Heart left ventricle (tissue), 16 donors: ENCODE data around the gene CTNNAL1. TPM values are rescaled to one million over a fixed set of nuclear protein-coding genes. Genes with fewer than 3 reads are reported as not detected.

Source experiments
- ATAC-seq, 4 donors: fragments of 200-7000 bp; cut with Tn5 transposase; one replicate each; pipeline ENCODE4 v1.9.1; 2020 to 2022; ENCODE audit warnings: moderate library complexity in 4 of 4, mild to moderate bottlenecking in 3 of 4, moderate number of reproducible peaks in 1 of 4
- DNase-seq, 5 donors: peaks; one replicate each; pipeline ENCODE4 v3.0.0-alpha.2; 2020
- H3K27ac ChIP-seq, 12 donors: fragments of 200-600 bp; sonication (generic) in 4 of 12; one replicate each; pipeline versions ENCODE4 v1.5.0 to v1.8.0; 2016 to 2022; ENCODE audit warnings: mild to moderate bottlenecking in 2 of 12
- H3K27me3 ChIP-seq, 9 donors: fragments of 200-600 bp; sonication (generic) in 2 of 9; one replicate each; pipeline versions ENCODE4 v1.5.1 to v1.8.0; 2016 to 2022; ENCODE audit warnings: mild to moderate bottlenecking in 3 of 9
- H3K36me3 ChIP-seq, 9 donors: fragments of 200-600 bp; sonication (generic) in 2 of 9; one replicate each; pipeline versions ENCODE4 v1.5.0 to v1.8.0; 2018 to 2022; ENCODE audit warnings: mild to moderate bottlenecking in 2 of 9
- H3K4me1 ChIP-seq, 12 donors: fragments of 200-600 bp; sonication (generic) in 4 of 12; one replicate each; pipeline versions ENCODE4 v1.5.0 to v1.8.0; 2016 to 2022; ENCODE audit warnings: mild to moderate bottlenecking in 3 of 12
- H3K4me3 ChIP-seq, 12 donors: fragments of 200-600 bp; sonication (generic) in 4 of 12; one replicate each; pipeline versions ENCODE4 v1.5.0 to v1.8.0; 2017 to 2022; ENCODE audit warnings: mild to moderate bottlenecking in 9 of 12, moderate library complexity in 4 of 12
- H3K9me3 ChIP-seq, 12 donors: fragments of 200-600 bp; sonication (generic) in 4 of 12; one replicate each; pipeline versions ENCODE4 v1.5.0 to v1.8.0; 2016 to 2022; ENCODE audit warnings: mild to moderate bottlenecking in 1 of 12
- POLR2A ChIP-seq, 2 donors: fragments of 450-650 bp; IDR thresholded peaks; one replicate each; pipeline ENCODE4 v1.6.1; 2017; ENCODE audit warnings: antibody characterized with exemption in 2 of 2, mild to moderate bottlenecking in 2 of 2, moderate library complexity in 2 of 2
- WGBS, 4 donors: extraction: QIAGEN DNeasy Blood & Tissue Kit in 2 of 4; methylation state at CpG; one replicate each; pipeline versions ENCODE4 v1.1.5 to v1.1.7; 2013 to 2018; 5-methylcytosine and 5-hydroxymethylcytosine counted together
- intact Hi-C, 10 donors: fragments of 100-400 bp; cut with DNase I; formaldehyde crosslinking; loops; one replicate each; pipeline versions ENCODE4 v1.11.1 to v1.14.2; 2022
- polyA plus RNA-seq, 2 donors: library from polyadenylated mRNA; stranded (reverse); fragments of 200-250 nt; gene quantifications; one replicate each; pipeline ENCODE4 v1.2.3, GENCODE V29; 2013
- total RNA-seq, 9 donors: library from RNA; depleted of rRNA in 2 of 9; stranded (reverse); fragments of >200 nt in 2 of 9; fragmentation: NEBNext Ultra II Directional in 3 of 9; extraction: Animal tissue kit (Norgen Biotek cat#: 25700) in 3 of 9; gene quantifications; one replicate each; pipeline versions ENCODE4 v1.1.0 to v1.2.4, GENCODE V29; 2016 to 2023
- TF ChIP-seq, protein P1 (sequence below), 12 donors: fragments of 200-600 bp; sonication (generic) in 4 of 12; IDR thresholded peaks; one replicate each; pipeline versions ENCODE4 v1.5.0 to v1.8.0; 2018 to 2022; ENCODE audit warnings: antibody characterized with exemption in 12 of 12, mild to moderate bottlenecking in 5 of 12
- donor health status: ischemic (EF 13 %, LVEDD 7.1; RV severe dilation, severe dysfunction).
- donor health status: healthy with polysubstance abuse.
- donor health status: DM: no; HTN: yes; CAD: no.
- donor health status: DM: no; HTN: no; CAD: no.
- donor health status: ischemic (EF 25% LVEDD 6.9; RV normal size, moderate dysfunction).
- donor health status: ischemic (EF 25% LVEDD 5.7; RV mildly dilated, moderate dysfunction).
- donor health status: healthy.
- donor health status: DM: yes; HTN: yes; CAD: no.
- donor health status: ischemic (EF 35%, LVEDD 5.7; RV mildly dilated, moderate dysfunction).
- donor health status: nonischemic (EF 11% LVEDD 7.7; RV severe dilation, severe dysfunction).
- donor health status: DM: yes; HTN: yes; CAD: no.
- donor health status: PGD.
- donor health status: ischemic (EF 29% LVEDD 5.4; RV normal size, mild dysfunction).
- donor health status: nonischemic (EF 23%, LVEDD 6.1; RV moderate dilation, normal function).

The CTNNAL1 gene
- total and polyA plus RNA-seq, 11 donors = 51.2 to 165 (median 62.7) TPM

DNA sequence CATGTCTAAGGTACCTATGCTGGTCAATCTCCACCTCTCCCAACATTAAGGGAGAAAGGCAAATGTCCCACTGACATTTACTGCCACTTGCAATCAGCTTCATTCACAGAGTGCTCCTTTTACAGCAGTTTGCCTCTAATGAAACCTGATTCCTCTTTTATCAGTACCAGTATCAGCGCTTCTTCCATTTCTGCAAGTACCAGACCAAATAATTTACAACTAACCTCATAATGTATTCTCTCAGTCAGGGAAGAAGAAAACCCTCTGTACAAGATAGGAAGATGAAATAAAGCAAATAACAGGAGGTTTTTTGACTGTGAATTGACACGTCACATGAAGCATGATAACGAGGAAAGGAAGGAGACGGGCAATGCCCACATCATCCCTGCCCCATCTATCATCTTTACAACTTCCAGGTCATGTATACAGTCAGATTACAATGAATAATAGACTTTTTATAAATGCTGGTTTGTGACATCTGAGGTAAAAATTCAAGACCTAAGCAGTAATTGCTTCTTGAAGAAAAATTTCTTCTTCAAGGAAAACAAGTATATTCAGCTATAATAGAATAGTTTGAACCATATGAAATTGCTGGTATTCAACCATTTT, 57.2 kb downstream of the CTNNAL1 start:
- Histone ChIP-seq H3K4me1 (peaks cover 0 to 25% (median 7%) of the 10 kb centered on the region in 12 donors), H3K36me3 (peaks cover 0 to 15% (median 5%) of the 10 kb centered on the region in 9 donors), H3K27ac (peak overlapping the region in 5 of 12 donors; percentile 16 to 73 (median 23)), H3K27me3 (no peaks in the 10 kb centered on the region), H3K4me3 (no peak overlapping the region), H3K9me3 (no peaks in the 10 kb centered on the region)
- 60 to 69% (median 64%) methylated on average over 4 of the region's 4 CpGs for WGBS, 4 donors
- ATAC-seq = peak in 1 of 4 donors; percentile 39
- DNase-seq = no peak
- intact Hi-C loops = loop anchor here in 1 of 10 donors (10.0 kb wide), 1 partner anchor 59 kb away; the partner anchor contains the start of gene CTNNAL1
- no peak for TF ChIP-seq POLR2A (IDR thresholded peaks at IDR 0.05)
- TF ChIP-seq, protein P1, sequence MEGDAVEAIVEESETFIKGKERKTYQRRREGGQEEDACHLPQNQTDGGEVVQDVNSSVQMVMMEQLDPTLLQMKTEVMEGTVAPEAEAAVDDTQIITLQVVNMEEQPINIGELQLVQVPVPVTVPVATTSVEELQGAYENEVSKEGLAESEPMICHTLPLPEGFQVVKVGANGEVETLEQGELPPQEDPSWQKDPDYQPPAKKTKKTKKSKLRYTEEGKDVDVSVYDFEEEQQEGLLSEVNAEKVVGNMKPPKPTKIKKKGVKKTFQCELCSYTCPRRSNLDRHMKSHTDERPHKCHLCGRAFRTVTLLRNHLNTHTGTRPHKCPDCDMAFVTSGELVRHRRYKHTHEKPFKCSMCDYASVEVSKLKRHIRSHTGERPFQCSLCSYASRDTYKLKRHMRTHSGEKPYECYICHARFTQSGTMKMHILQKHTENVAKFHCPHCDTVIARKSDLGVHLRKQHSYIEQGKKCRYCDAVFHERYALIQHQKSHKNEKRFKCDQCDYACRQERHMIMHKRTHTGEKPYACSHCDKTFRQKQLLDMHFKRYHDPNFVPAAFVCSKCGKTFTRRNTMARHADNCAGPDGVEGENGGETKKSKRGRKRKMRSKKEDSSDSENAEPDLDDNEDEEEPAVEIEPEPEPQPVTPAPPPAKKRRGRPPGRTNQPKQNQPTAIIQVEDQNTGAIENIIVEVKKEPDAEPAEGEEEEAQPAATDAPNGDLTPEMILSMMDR (IDR thresholded peaks at IDR 0.05) = no peak

DNA sequence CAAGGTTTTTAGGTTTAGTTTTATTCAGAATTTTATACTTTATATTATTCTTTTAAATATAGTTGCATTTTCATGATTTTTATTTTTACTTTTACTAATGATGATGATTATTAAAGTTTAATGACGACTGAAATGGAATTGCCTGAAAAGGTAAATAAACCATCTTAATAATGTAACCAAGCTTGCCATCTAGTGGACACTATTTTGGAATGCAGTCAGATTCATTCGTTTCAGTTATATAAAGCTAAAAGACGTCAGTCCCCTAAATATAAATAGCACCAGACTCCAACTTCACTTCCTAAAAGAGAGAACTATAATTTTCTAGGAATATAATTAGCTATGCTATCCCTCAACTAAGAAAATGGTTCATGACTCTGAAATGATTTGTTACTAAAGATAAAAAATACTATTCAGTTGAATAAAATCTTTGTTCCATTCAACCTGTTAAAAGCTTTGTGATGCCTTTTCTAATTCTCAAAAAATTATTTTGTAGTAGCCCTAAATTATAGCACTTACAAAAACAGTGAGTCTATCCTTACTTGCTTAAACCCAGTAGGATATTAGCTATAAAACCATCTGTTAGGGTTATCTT, 59.2 kb downstream of the CTNNAL1 start:
- Histone ChIP-seq H3K4me1 (peaks cover 0 to 24% (median 7%) of the 10 kb centered on the region in 12 donors), H3K9me3 (no peaks in the 10 kb centered on the region), H3K27me3 (no peaks in the 10 kb centered on the region), H3K36me3 (peaks cover 0 to 17% (median 5%) of the 10 kb centered on the region in 9 donors), H3K4me3 (no peak overlapping the region), H3K27ac (peak overlapping the region in 10 of 12 donors; percentile 31 to 74 (median 67))
- intact Hi-C loops = loop anchor here in 1 of 10 donors (10.0 kb wide), 1 partner anchor 61 kb away; the partner anchor contains the start of gene CTNNAL1
- TF ChIP-seq, protein P1 (IDR thresholded peaks at IDR 0.05) = peak; percentile 52 to 83 (median 66)
- no peak for TF ChIP-seq POLR2A (IDR thresholded peaks at IDR 0.05)
- ATAC-seq (peak in 3 of 4 donors; percentile 65 to 84 (median 70)), DNase-seq (no peak)
- WGBS, 4 donors = 0 to 3% (median 0%) methylated on average over 3 of the region's 3 CpGs

DNA sequence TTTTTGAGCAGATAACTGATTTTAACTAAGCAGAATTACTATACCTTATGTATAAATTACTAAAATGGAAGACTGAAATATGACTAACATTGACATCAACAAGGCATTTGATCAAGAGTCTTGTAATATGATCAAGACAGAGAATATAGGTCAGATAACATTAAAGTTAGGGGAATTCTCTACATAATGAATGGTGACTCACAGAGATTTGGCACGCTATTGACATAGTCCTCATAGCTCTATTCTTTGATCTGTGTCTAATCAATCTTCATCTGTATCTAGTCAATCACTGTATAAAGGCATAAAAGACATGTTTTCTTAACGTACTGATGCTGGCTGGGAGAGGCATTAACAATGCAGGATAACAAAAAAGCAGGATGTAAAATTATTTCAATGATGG, 61.7 kb downstream of the CTNNAL1 start:
- DNase-seq (no peak), ATAC-seq (no peak)
- no peaks in the 10 kb centered on the region for H3K9me3 ChIP-seq
- no peaks in the 10 kb centered on the region for H3K27me3 ChIP-seq
- H3K36me3 ChIP-seq = peaks cover 0 to 26% (median 5%) of the 10 kb centered on the region in 9 donors
- no peak overlapping the region for H3K27ac ChIP-seq
- H3K4me1 ChIP-seq = peaks cover 0 to 24% (median 7%) of the 10 kb centered on the region in 12 donors
- no peak overlapping the region for H3K4me3 ChIP-seq
- TF ChIP-seq POLR2A (IDR thresholded peaks at IDR 0.05) = no peak
- TF ChIP-seq, protein P1 (IDR thresholded peaks at IDR 0.05) = no peak
- WGBS, 4 donors = 70 to 92% (median 86%) methylated on average over 2 of the region's 2 CpGs
- intact Hi-C loops = loop anchor here in 1 of 10 donors (10.0 kb wide), 1 partner anchor 63 kb away; the partner anchor contains the start of gene CTNNAL1

DNA sequence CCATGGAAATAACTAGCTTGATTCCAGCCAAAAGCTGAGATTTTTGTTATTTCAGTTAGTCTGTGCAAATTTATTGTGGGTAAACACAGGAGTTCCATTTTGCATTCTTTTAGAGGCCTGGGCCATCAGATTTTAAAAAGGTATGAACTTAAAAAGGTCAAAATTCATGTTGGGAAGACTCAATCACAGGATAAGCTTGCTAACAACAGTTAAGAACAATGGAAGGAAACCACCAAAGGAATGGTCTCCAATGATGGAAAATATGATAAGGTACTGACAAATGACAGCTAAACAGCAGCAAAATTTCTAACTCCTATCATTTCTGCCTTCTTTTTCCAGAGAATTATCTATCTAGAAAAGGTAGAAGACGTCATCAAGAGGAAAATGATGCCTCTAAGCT, 63.1 kb downstream of the CTNNAL1 start:
- Histone ChIP-seq H3K27ac (peak overlapping the region in 2 of 12 donors; percentile 5 to 14), H3K4me3 (no peak overlapping the region), H3K4me1 (peaks cover 0 to 20% (median 7%) of the 10 kb centered on the region in 12 donors), H3K9me3 (no peaks in the 10 kb centered on the region), H3K27me3 (no peaks in the 10 kb centered on the region), H3K36me3 (peaks cover 0 to 35% (median 6%) of the 10 kb centered on the region in 9 donors)
- ATAC-seq (no peak), DNase-seq (no peak)
- TF ChIP-seq, protein P1 (IDR thresholded peaks at IDR 0.05) = no peak
- no peak for TF ChIP-seq POLR2A (IDR thresholded peaks at IDR 0.05)
- 58 to 70% (median 67%) methylated on average over 1 of the region's 1 CpG for WGBS, 4 donors
- intact Hi-C loops = loop anchor here in 1 of 10 donors (10.0 kb wide), 1 partner anchor 65 kb away; the partner anchor contains the start of gene CTNNAL1
